Adrenal gland (tissue), 5 donors: ENCODE measurements around the gene NOS3.

ENCODE experiments used
- CTCF ChIP-seq, 6 experiments: fragments of 450-650 bp in 4 of 6; fragments of 200-600 bp in 2 of 6; sonication (generic) in 1 of 6; IDR thresholded peaks; 1 replicate in 5 of 6; 2 replicates in 1 of 6; pipeline versions ENCODE4 v1.5.1 to v1.8.0; 2016 to 2021; ENCODE audit warnings: antibody characterized with exemption in 6 of 6, mild to moderate bottlenecking in 2 of 6, moderate library complexity in 1 of 6
- POLR2A ChIP-seq, 2 donors: fragments of 450-650 bp; IDR thresholded peaks; one replicate each; pipeline ENCODE4 v1.6.1; 2017; ENCODE audit warnings: antibody characterized with exemption in 2 of 2, mild to moderate bottlenecking in 2 of 2, moderate library complexity in 1 of 2
- donor health status: DM: no; HTN: no; CAD: no.

- TF ChIP-seq POLR2A (IDR thresholded peaks at IDR 0.05) (no peak), CTCF (IDR thresholded peaks at IDR 0.05) (no peak)
These were observed 48.0 kb upstream of the NOS3 start for GRCh38 chr7:150942591-150943452.
